ENCODE results near the gene DCC. TPM values are rescaled to one million over a fixed set of nuclear protein-coding genes. Genes with fewer than 3 reads are reported as not detected.

Gene DCC
- total RNA-seq, 1 experiment from 2014 or later, result 0.39 TPM

DNA sequence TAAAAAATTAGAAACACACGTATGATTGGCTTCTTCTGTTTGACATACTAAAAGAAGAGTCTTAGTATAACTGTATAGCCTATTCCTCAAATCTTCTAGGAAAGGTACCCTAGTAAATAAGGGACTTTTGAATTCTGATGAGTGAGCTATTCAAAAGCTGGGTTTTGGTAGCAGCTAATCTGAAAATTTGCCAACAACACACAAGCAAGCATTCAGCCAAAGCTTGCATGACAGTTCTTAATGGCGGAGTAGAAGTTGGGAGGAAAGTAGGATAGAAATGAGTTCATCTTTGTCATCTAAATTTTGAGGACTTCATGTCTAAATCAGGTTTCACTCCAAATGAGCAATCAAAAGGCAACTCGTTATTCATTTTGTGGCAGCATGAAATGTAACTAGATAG lies 1071.5 kb downstream of the DCC start:
- Mint-ChIP-seq H3K9me3 (ENCODE audit: unreplicated experiment) (no peaks in the 10 kb centered on the region), H3K36me3 (ENCODE audit: insufficient read depth, unreplicated experiment) (no peaks in the 10 kb centered on the region), H3K4me3 (ENCODE audit: unreplicated experiment) (no peak overlapping the region), H3K27ac (ENCODE audit: unreplicated experiment) (no peak overlapping the region), H3K27me3 (ENCODE audit: insufficient read depth, unreplicated experiment) (peaks cover 5% of the 10 kb centered on the region), H3K4me1 (ENCODE audit: low read depth, unreplicated experiment) (no peaks in the 10 kb centered on the region)
- ChIA-PET POLR2A (no interaction called here), CTCF (no interaction called here)
- no peaks in the 10 kb centered on the region for H3K9me3 ChIP-seq
- BruUV-seq (replicated peaks), result no TSS peak
- H3K36me3 ChIP-seq (ENCODE audit: control insufficient read depth, insufficient read depth, low read length), result no peaks in the 10 kb centered on the region
- H3K4me1 ChIP-seq, result no peaks in the 10 kb centered on the region
- no peak for DNase-seq
- H3K27me3 ChIP-seq (replicated peaks; ENCODE audit: control insufficient read depth, insufficient read depth, low read length), result no peaks in the 10 kb centered on the region
- intact Hi-C loops (cut with micrococcal nuclease; ENCODE audit: unreplicated experiment), result no loop called here
- H3K4me3 ChIP-seq (ENCODE audit: low read depth, low read length), result no peak overlapping the region
- TF ChIP-seq CTCF (IDR thresholded peaks at IDR 0.05; ENCODE audit: insufficient read depth in 1 of 2, low read depth in 1 of 2, low read length in 1 of 2, severe bottlenecking in 1 of 2, unreplicated experiment in 1 of 2), result no peak

DNA sequence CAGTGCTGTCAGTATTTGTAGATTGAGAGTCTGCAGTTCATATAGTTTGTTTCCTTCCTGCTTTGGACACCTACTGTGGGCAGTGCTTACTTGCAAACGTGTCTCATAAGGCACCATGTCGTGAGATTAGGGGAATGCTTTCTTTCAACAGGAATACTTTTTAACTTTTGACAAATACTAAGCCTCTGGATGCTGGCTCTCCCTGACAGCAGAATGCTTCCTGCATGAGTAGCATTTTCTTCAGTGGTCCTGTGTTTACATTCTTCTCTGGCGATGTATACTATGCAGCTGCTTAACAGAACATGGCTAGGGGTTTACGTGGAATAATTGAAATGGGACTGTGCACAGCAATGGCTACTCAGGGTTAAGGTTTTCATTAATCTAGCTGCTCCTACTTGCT lies 1077.0 kb downstream of the DCC start:
- no peak overlapping the region for H3K4me3 Mint-ChIP-seq (ENCODE audit: unreplicated experiment)
- intact Hi-C loops (cut with micrococcal nuclease; ENCODE audit: unreplicated experiment), result no loop called here
- no TSS peak for BruUV-seq (replicated peaks)
- H3K27me3 Mint-ChIP-seq (ENCODE audit: insufficient read depth, unreplicated experiment), result peaks cover 2% of the 10 kb centered on the region
- Histone ChIP-seq H3K9me3 (no peaks in the 10 kb centered on the region), H3K36me3 (ENCODE audit: control insufficient read depth, insufficient read depth, low read length) (no peaks in the 10 kb centered on the region), H3K27me3 (replicated peaks; ENCODE audit: control insufficient read depth, insufficient read depth, low read length) (no peaks in the 10 kb centered on the region), H3K4me1 (no peaks in the 10 kb centered on the region), H3K4me3 (ENCODE audit: low read depth, low read length) (no peak overlapping the region)
- no peaks in the 10 kb centered on the region for H3K4me1 Mint-ChIP-seq (ENCODE audit: low read depth, unreplicated experiment)
- no peak overlapping the region for H3K27ac Mint-ChIP-seq (ENCODE audit: unreplicated experiment)
- POLR2A ChIA-PET, result no interaction called here
- TF ChIP-seq CTCF (IDR thresholded peaks at IDR 0.05; ENCODE audit: insufficient read depth in 1 of 2, low read depth in 1 of 2, low read length in 1 of 2, severe bottlenecking in 1 of 2, unreplicated experiment in 1 of 2), result no peak
- no peak for DNase-seq
- no peaks in the 10 kb centered on the region for H3K36me3 Mint-ChIP-seq (ENCODE audit: insufficient read depth, unreplicated experiment)
- CTCF ChIA-PET, result no interaction called here
- no peaks in the 10 kb centered on the region for H3K9me3 Mint-ChIP-seq (ENCODE audit: unreplicated experiment)

- no peak overlapping the region for H3K27ac Mint-ChIP-seq (ENCODE audit: unreplicated experiment)
- ChIA-PET CTCF (no interaction called here), POLR2A (no interaction called here)
- TF ChIP-seq CTCF (IDR thresholded peaks at IDR 0.05; ENCODE audit: insufficient read depth in 1 of 2, low read depth in 1 of 2, low read length in 1 of 2, severe bottlenecking in 1 of 2, unreplicated experiment in 1 of 2), result no peak
- Histone ChIP-seq H3K9me3 (no peaks in the 10 kb centered on the region), H3K4me1 (no peaks in the 10 kb centered on the region), H3K4me3 (ENCODE audit: low read depth, low read length) (no peak overlapping the region), H3K27me3 (replicated peaks; ENCODE audit: control insufficient read depth, insufficient read depth, low read length) (no peaks in the 10 kb centered on the region), H3K36me3 (ENCODE audit: control insufficient read depth, insufficient read depth, low read length) (no peaks in the 10 kb centered on the region)
- BruUV-seq (replicated peaks), result no TSS peak
- H3K36me3 Mint-ChIP-seq (ENCODE audit: insufficient read depth, unreplicated experiment), result no peaks in the 10 kb centered on the region
- DNase-seq, result no peak
- intact Hi-C loops (cut with micrococcal nuclease; ENCODE audit: unreplicated experiment), result no loop called here
- H3K9me3 Mint-ChIP-seq (ENCODE audit: unreplicated experiment), result no peaks in the 10 kb centered on the region
- H3K27me3 Mint-ChIP-seq (ENCODE audit: insufficient read depth, unreplicated experiment), result no peaks in the 10 kb centered on the region
- no peak overlapping the region for H3K4me3 Mint-ChIP-seq (ENCODE audit: unreplicated experiment)
- no peaks in the 10 kb centered on the region for H3K4me1 Mint-ChIP-seq (ENCODE audit: low read depth, unreplicated experiment)
Observed at GRCh38 chr18:53421869-53422268, 1081.9 kb downstream of the DCC start.

Measured in Caco-2 (cell line).